Ishikawa (cell line): ENCODE data around the gene CTDP1.

ENCODE experiments used
- CEBPB ChIP-seq: IDR thresholded peaks from 2 replicates; pipeline ENCODE4 v1.6.1; 2012
- CREB1 ChIP-seq: IDR thresholded peaks from 2 replicates; pipeline ENCODE4 v1.6.1; 2012; ENCODE audit warnings: low read depth
- EGR1 ChIP-seq: IDR thresholded peaks from 2 replicates; pipeline ENCODE4 v1.6.1; 2012
- EP300 ChIP-seq: IDR thresholded peaks from 2 replicates; pipeline ENCODE4 v1.6.1; 2012; ENCODE audit warnings: borderline replicate concordance
- FOXM1 ChIP-seq: IDR thresholded peaks from 2 replicates; pipeline ENCODE4 v1.6.1; 2012; ENCODE audit warnings: low read depth, borderline replicate concordance
- NFIC ChIP-seq: IDR thresholded peaks from 2 replicates; pipeline ENCODE4 v1.6.1; 2012
- RAD21 ChIP-seq: IDR thresholded peaks from 2 replicates; pipeline ENCODE4 v1.6.1; 2012; ENCODE audit warnings: low read depth
- TAF1 ChIP-seq: IDR thresholded peaks from 2 replicates; pipeline ENCODE4 v1.6.1; 2012; ENCODE audit warnings: low read depth, mild to moderate bottlenecking
- TCF12 ChIP-seq: IDR thresholded peaks from 2 replicates; pipeline ENCODE4 v1.6.1; 2012; ENCODE audit warnings: low read depth
- TEAD4 ChIP-seq: IDR thresholded peaks from 2 replicates; pipeline ENCODE4 v1.6.1; 2012
- YY1 ChIP-seq: IDR thresholded peaks from 2 replicates; pipeline ENCODE4 v1.6.1; 2012; ENCODE audit warnings: low read depth
- ZBTB7A ChIP-seq: IDR thresholded peaks from 2 replicates; pipeline ENCODE4 v1.6.1; 2012; ENCODE audit warnings: low read depth
- TF ChIP-seq, protein P1 (sequence below): IDR thresholded peaks from 2 replicates; pipeline ENCODE4 v1.6.1; 2012
- TF ChIP-seq, protein P2 (sequence below): IDR thresholded peaks from 2 replicates; pipeline ENCODE4 v1.6.1; 2012
- TF ChIP-seq, protein P3 (sequence below): IDR thresholded peaks from 2 replicates; pipeline ENCODE4 v1.6.1; 2012; ENCODE audit warnings: low read depth, mild to moderate bottlenecking

The CTDP1 gene

DNA sequence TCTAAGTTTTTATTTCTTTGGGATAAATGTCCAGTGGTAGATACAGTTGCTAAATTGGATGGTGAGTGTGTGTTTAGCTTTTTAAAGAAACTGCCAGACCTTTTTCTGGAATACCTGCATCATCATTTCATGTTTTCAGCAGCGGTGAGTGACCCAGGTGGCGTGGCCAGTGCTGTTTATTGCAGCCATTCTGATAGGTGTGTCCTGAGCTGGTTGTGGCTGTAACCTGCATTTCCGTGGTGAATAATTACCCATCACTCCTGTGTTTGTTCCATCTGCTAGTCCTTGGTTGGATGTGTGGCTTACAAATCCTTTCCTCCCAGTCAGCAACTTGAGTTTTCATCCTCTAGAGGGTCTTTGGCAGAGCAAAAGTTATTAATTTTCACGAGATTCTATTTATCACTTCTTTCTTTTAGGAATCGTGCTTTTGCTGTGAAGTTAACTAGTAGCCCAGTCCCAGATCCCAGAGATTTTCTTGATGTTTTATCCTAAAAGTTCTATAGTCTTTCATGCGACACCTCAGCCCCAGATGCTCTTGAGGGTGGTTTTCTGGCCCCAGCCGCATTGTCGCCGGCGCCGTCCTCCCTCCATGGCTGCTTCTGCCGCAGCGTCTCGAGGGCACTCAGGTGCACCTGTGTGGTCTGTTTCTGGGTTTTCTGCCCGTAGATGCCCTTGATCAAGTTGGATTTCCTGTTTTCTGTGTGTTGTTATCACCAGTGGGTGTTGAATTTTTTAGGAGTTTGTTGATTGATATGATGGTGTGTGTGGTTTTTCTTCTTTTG is 44.9 kb downstream of the CTDP1 start:
- TF ChIP-seq TEAD4 (no peak), NFIC (no peak), CREB1 (no peak), FOXM1 (no peak), EGR1 (no peak), TCF12 (no peak), EP300 (no peak), YY1 (no peak), ZBTB7A (no peak), CEBPB (no peak), TAF1 (no peak), RAD21 (no peak)
- TF ChIP-seq, protein P1, sequence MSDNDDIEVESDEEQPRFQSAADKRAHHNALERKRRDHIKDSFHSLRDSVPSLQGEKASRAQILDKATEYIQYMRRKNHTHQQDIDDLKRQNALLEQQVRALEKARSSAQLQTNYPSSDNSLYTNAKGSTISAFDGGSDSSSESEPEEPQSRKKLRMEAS: no peak
- TF ChIP-seq, protein P2, sequence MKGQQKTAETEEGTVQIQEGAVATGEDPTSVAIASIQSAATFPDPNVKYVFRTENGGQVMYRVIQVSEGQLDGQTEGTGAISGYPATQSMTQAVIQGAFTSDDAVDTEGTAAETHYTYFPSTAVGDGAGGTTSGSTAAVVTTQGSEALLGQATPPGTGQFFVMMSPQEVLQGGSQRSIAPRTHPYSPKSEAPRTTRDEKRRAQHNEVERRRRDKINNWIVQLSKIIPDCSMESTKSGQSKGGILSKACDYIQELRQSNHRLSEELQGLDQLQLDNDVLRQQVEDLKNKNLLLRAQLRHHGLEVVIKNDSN: no peak
- TF ChIP-seq, protein P3, sequence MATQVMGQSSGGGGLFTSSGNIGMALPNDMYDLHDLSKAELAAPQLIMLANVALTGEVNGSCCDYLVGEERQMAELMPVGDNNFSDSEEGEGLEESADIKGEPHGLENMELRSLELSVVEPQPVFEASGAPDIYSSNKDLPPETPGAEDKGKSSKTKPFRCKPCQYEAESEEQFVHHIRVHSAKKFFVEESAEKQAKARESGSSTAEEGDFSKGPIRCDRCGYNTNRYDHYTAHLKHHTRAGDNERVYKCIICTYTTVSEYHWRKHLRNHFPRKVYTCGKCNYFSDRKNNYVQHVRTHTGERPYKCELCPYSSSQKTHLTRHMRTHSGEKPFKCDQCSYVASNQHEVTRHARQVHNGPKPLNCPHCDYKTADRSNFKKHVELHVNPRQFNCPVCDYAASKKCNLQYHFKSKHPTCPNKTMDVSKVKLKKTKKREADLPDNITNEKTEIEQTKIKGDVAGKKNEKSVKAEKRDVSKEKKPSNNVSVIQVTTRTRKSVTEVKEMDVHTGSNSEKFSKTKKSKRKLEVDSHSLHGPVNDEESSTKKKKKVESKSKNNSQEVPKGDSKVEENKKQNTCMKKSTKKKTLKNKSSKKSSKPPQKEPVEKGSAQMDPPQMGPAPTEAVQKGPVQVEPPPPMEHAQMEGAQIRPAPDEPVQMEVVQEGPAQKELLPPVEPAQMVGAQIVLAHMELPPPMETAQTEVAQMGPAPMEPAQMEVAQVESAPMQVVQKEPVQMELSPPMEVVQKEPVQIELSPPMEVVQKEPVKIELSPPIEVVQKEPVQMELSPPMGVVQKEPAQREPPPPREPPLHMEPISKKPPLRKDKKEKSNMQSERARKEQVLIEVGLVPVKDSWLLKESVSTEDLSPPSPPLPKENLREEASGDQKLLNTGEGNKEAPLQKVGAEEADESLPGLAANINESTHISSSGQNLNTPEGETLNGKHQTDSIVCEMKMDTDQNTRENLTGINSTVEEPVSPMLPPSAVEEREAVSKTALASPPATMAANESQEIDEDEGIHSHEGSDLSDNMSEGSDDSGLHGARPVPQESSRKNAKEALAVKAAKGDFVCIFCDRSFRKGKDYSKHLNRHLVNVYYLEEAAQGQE: no peak

DNA sequence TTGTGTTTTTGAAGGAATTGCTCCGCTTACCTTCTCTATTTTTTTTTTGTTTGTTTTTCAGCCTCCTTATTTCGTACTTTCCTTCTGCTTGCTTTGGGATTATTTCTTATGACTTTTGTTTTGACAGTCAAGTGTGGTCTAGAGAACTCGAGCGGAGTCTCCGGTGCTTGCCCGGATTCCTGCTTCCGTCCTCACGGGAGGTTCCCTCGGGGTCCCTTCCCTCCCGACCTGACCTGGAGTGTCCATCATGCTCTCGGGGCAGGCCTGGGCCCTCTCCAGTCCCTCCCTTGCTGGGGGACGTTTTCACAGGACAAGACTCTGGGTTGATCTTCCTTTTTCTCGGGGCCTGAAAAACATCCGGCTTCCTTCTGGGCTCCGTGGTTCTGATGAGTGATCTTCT is 45.9 kb downstream of the CTDP1 start:
- TF ChIP-seq EGR1 (no peak), EP300 (no peak), ZBTB7A (no peak), NFIC (no peak), TCF12 (no peak), CEBPB (no peak)
- TF ChIP-seq, protein P3: no peak

DNA sequence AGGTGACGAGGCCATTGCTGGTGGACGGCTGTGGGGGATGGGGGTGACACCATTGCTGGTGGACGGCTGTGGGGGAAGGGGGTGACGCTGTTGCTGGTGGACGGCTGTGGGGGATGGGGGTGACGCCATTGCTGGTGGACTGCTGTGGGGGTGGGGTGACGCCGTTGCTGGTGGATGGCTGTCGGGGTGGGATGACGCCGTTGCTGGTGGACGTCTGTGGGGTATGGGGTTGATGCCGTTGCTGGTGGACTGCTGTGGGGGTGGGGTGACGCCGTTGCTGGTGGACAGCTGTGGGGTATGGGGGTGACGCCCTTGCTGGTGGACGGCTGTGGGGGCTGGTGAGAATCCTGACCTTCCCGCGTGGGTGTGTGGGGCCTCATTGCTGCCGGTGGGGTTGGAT is 47.1 kb downstream of the CTDP1 start:
- no peak for TF ChIP-seq NFIC
- TF ChIP-seq, protein P2: no peak
- no peak for TF ChIP-seq ZBTB7A
- no peak for TF ChIP-seq YY1
- TF ChIP-seq FOXM1: no peak
- TF ChIP-seq, protein P3: no peak
- no peak for TF ChIP-seq TCF12
- no peak for TF ChIP-seq CREB1
- no peak for TF ChIP-seq TEAD4
- TF ChIP-seq, protein P1: no peak
- no peak for TF ChIP-seq EGR1

DNA sequence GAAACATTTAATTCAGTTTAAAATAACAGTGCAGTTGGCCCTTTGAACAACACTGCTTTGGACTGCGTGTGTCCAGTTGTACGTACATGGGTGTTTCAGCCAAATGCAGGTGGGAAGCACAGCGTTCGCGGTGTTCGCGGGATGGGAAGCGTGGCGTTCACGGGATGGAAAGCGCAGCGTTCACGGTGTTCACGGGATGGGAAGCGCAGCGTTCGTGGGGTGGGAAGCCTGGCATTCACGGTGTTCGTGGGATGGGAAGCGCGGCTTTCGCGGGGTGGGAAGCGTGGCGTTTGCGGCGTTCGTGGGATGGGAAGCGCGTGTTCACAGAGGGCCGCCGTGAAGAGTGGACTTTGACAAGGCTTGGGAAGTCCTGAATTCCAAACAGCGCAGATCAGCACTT is 47.6 kb downstream of the CTDP1 start:
- TF ChIP-seq, protein P2: no peak
- TF ChIP-seq FOXM1 (no peak), EGR1 (no peak), ZBTB7A (no peak), YY1 (no peak), EP300 (no peak), TEAD4 (no peak), TAF1 (no peak), CEBPB (no peak), CREB1 (no peak), NFIC (no peak), TCF12 (no peak), RAD21 (no peak)
- TF ChIP-seq, protein P1: no peak
- TF ChIP-seq, protein P3: no peak
